Fibroblast of the aortic adventitia (primary cell): Measurements from ENCODE around the gene FBXW8. TPM values are rescaled to one million over a fixed set of nuclear protein-coding genes. Genes with fewer than 3 reads are reported as not detected.

Experiments used
- DNase-seq: peaks from one replicate; pipeline ENCODE4 v3.0.0-alpha.2; 2010; ENCODE audit warnings: low read depth
- H3K4me3 ChIP-seq: 2 replicates; pipeline ENCODE4 v1.5.1; 2011; ENCODE audit warnings: low read depth, mild to moderate bottlenecking, control low read depth, low read length, moderate library complexity
- CTCF ChIP-seq: IDR thresholded peaks from 2 replicates; pipeline ENCODE4 v1.5.1; 2011; ENCODE audit warnings: mild to moderate bottlenecking, low read length, control low read depth, inconsistent platforms; ENCODE audit not compliant: insufficient read depth
- total RNA-seq: library from RNA; depleted of rRNA; stranded (reverse); fragments of >200 nt; gene quantifications from 2 replicates; pipeline ENCODE4 v1.2.3, GENCODE V29; 2012; ENCODE audit warnings: low replicate concordance

FBXW8 gene
- total RNA-seq, 1 donor, result 11.2 TPM

GRCh38 chr12:117079487-117079886, 168.7 kb downstream of the FBXW8 start:
- no peak overlapping the region for H3K4me3 ChIP-seq
- DNase-seq, result no peak
- no peak for TF ChIP-seq CTCF

- no peak overlapping the region for H3K4me3 ChIP-seq
- no peak for DNase-seq
- no peak for TF ChIP-seq CTCF
Observed at GRCh38 chr12:117080661-117081144, 170.0 kb downstream of the FBXW8 start.

Other genes starting within 250 kb of the FBXW8 start
- gene SPRING1, start 172.9 kb upstream of the FBXW8 start, total RNA-seq, result 7.0 and 24.4 TPM in 2 replicates
- gene RNFT2, start 172.6 kb upstream of the FBXW8 start, total RNA-seq, result 0.98 and 2.3 TPM in 2 replicates
- gene HRK, start 29.5 kb upstream of the FBXW8 start, total RNA-seq, result 0.41 TPM in 1 of 2 replicates, not detected in the other
- not detected in 2 replicates for gene TESC, start 188.5 kb downstream of the FBXW8 start, total RNA-seq